Fibroblast of mammary gland (primary cell): ENCODE data around the gene CDH22.

Source experiments
- DNase-seq: peaks from one replicate; pipeline ENCODE4 v3.0.0-alpha.2; 2010; ENCODE audit warnings: low read depth
- H3K4me3 ChIP-seq: 2 replicates; pipeline ENCODE4 v1.5.1; 2011; ENCODE audit warnings: low read depth, mild to moderate bottlenecking, low read length, moderate library complexity; ENCODE audit not compliant: control insufficient read depth
- TF ChIP-seq, protein P1 (sequence below): conservative IDR thresholded peaks from 2 replicates; pipeline ENCODE4 v1.5.1; 2011; ENCODE audit warnings: low read depth, low read length, inconsistent platforms; ENCODE audit not compliant: control insufficient read depth, insufficient read depth

CDH22 gene

DNA sequence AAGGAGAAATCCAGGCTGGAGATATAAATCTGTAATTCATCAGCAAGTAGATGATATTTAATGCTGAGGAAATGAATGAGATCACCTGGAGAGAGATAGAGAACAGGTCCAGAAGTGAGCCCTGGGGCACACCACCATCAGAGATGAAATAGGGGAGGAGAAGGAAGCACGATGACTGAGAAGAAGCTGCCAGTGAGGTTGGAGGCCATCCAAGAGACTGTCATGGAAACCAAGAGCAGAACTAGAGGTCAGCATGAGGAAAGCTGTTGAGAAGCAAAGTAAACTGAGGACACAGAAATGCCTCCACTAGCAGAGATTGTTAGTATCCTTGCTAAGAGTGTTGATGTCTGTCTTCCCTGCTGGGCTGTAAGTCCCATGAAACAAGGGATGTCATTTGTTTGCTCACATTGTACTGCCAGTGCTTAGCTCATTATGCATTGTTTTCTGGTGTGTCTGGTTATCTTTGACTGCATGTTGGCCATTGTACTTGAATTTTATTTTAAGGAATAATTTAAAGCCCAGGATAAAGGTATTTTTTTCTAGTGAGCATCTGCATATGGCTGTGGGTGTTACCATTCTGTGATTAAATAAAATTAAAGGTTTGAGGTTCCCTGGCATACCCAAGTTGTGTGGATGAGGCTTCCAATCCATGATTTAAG lies 35.8 kb downstream of the CDH22 start:
- no peak overlapping the region for H3K4me3 ChIP-seq
- no peak for DNase-seq
- TF ChIP-seq, protein P1, sequence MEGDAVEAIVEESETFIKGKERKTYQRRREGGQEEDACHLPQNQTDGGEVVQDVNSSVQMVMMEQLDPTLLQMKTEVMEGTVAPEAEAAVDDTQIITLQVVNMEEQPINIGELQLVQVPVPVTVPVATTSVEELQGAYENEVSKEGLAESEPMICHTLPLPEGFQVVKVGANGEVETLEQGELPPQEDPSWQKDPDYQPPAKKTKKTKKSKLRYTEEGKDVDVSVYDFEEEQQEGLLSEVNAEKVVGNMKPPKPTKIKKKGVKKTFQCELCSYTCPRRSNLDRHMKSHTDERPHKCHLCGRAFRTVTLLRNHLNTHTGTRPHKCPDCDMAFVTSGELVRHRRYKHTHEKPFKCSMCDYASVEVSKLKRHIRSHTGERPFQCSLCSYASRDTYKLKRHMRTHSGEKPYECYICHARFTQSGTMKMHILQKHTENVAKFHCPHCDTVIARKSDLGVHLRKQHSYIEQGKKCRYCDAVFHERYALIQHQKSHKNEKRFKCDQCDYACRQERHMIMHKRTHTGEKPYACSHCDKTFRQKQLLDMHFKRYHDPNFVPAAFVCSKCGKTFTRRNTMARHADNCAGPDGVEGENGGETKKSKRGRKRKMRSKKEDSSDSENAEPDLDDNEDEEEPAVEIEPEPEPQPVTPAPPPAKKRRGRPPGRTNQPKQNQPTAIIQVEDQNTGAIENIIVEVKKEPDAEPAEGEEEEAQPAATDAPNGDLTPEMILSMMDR: no peak

DNA sequence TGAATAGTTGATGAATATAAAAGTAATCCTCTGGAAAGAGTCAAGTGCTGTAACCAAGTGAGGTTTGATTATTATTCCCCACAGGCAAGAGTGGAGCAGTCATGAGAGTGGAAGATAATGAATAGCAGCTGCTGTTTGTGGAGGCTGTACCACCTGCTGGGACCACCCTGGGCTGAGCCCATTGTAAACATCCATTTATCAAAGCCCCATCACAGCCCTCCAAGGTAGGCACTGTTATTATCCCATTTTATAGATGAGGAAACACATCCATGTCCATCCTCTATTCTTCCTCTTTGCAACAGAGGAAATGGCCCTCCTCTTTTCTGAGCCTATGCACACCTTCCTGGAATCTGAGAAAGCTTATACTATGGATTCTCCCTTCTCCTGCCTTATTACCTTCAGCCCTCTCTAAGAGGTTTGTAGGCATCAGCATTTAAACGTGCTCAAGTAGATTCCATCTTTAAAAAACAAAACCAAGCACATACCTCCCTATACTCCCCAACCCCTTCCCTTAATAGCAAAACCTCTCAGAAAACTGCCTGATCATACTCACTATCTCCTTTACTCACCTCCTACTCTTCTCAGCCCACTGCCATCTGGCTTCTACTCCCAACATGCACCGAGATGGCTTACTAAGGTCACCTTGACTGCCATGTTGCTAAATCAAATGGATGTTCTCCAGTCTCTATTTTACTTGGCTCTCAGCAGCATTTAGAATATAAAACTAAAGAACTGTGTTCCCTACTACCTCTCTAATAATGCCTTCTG lies 37.1 kb downstream of the CDH22 start:
- TF ChIP-seq, protein P1: no peak
- H3K4me3 ChIP-seq: no peak overlapping the region
- no peak for DNase-seq

DNA sequence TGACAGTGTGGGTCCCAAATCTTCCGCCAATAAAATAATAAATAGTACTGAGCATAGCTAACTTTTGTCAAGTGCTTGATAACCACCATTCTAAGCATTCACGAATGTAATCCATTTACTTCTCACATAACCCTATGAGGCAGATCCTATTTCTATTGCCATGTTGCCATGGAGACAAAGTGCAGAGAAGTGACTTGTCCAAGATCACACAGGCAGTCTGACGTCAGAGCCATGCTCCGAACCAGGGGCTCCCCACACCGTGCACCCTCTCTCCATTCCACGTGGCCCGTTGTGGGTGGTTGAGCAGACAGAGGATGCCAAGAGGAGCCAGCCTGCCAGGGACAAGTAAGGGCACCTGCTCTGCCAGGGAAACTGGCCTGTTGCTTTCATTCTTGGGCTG lies 38.9 kb downstream of the CDH22 start:
- TF ChIP-seq, protein P1: no peak
- DNase-seq: no peak

DNA sequence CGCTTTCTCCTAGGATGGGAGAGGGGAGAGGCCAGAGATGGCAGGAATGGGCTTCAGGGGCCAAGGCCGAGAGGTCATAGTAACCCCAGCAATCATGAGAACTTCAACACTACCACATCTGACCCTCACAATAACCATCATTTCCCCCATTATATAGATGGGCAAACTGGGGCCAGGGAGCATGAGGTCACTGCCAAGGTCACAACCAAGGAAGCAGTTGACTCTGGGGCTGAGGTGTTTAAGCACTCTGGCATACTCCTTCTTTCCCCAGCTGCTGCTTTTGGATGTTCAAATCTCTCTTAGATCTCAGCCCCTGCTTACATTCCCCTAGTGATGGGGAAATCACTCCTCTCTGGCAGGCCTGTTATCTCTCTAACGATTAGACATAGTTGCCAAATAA lies 39.6 kb downstream of the CDH22 start:
- TF ChIP-seq, protein P1: no peak
- no peak overlapping the region for H3K4me3 ChIP-seq
- DNase-seq: no peak

More for the DNA sequence above, 38.9 kb downstream of the CDH22 start:
- no peak overlapping the region for H3K4me3 ChIP-seq

DNA sequence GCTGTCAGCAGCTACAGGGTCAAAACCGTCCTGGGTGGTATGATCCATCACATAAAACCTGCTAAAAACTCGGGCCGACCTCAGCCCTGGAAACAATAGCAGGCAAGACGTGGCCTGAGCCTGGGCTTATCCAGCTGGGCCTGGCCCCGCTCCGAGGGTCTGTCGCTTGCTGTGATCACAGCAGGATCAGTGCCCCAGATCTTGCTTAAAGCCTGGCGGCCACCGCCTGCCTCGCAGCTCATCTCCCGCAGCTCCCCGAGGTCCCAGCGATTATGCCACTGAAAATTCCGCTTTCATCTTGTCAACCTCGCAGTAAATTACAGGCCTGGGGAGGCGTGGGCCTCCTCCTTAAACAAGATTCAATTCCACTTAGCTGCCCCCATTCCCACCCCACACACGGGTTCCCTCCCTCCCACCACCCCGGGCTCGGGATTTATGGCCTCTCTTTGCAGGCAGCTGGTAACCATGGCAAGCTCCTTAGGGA lies 40.1 kb downstream of the CDH22 start:
- TF ChIP-seq, protein P1: no peak
- H3K4me3 ChIP-seq: no peak overlapping the region
- DNase-seq: no peak

DNA sequence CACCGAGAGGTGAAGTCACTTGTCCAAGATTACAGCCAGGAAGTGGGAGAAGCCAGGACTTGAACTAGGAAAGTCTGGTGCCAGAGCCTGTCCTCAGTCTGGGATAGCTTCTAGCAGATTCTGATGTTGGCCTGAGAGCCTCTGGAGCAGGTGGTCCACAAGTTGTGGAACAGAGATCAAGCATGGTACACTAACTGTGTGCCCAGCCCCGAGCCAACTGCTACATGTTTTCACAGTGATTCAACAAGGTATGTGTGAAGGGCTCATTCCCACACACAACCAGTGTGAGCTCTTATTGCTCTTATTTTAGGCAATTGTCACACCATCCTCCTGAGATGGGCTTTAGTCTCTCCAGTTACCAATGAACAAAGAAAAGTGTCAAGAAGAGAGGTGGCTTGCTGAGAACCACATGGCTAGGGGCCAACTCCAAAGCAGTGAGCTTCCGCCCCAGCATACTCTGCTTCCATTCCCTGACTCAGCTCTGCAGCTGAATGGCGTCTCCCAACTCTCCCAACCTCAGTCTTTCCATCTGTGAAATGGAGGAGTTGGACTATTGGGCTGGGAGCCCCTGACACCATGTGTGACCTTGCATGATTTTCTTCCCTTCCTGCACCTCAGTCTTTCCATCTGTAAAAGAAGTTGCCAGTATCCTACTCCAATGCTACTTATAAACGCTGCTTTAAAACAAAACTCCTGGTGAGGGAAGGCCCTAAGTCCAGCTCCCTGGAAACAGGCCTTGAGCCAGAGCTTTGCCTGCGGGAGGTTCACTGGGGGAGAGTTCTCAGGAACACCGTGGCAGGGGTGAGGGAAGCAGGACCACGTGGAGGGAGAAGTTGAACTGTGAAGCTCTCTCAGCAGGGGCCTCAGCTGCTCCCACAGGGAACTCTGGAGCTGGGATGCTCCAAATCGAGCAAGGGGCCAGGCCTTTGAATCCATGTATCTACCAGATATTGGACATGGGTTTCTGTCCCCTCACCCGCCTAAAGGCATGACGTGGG lies 40.9 kb downstream of the CDH22 start:
- DNase-seq: no peak
- TF ChIP-seq, protein P1: no peak
- no peak overlapping the region for H3K4me3 ChIP-seq
